ENCODE data around the gene SLC6A9.

Gene SLC6A9

GRCh38 chr1:44008259-44008658, 23.0 kb downstream of the SLC6A9 start:
- TF ChIP-seq, protein P1, sequence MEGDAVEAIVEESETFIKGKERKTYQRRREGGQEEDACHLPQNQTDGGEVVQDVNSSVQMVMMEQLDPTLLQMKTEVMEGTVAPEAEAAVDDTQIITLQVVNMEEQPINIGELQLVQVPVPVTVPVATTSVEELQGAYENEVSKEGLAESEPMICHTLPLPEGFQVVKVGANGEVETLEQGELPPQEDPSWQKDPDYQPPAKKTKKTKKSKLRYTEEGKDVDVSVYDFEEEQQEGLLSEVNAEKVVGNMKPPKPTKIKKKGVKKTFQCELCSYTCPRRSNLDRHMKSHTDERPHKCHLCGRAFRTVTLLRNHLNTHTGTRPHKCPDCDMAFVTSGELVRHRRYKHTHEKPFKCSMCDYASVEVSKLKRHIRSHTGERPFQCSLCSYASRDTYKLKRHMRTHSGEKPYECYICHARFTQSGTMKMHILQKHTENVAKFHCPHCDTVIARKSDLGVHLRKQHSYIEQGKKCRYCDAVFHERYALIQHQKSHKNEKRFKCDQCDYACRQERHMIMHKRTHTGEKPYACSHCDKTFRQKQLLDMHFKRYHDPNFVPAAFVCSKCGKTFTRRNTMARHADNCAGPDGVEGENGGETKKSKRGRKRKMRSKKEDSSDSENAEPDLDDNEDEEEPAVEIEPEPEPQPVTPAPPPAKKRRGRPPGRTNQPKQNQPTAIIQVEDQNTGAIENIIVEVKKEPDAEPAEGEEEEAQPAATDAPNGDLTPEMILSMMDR (IDR thresholded peaks at IDR 0.05; ENCODE audit: borderline replicate concordance, insufficient read depth, low read depth, low read length): no peak

GRCh38 chr1:44002606-44003157, 28.6 kb downstream of the SLC6A9 start:
- TF ChIP-seq, protein P1 (IDR thresholded peaks at IDR 0.05; ENCODE audit: borderline replicate concordance, insufficient read depth, low read depth, low read length): peak; percentile 34; the same call in 1 of the 2 replicates
- no peak overlapping the region for H3K4me3 ChIP-seq (ENCODE audit: low read depth, low read length)

More at GRCh38 chr1:44008259-44008658, 23.0 kb downstream of the SLC6A9 start:
- no peak overlapping the region for H3K4me3 ChIP-seq (ENCODE audit: low read depth, low read length)

GRCh38 chr1:44002165-44002564, 29.1 kb downstream of the SLC6A9 start:
- TF ChIP-seq, protein P1 (IDR thresholded peaks at IDR 0.05; ENCODE audit: borderline replicate concordance, insufficient read depth, low read depth, low read length): no peak
- H3K4me3 ChIP-seq (ENCODE audit: low read depth, low read length): no peak overlapping the region

DNA sequence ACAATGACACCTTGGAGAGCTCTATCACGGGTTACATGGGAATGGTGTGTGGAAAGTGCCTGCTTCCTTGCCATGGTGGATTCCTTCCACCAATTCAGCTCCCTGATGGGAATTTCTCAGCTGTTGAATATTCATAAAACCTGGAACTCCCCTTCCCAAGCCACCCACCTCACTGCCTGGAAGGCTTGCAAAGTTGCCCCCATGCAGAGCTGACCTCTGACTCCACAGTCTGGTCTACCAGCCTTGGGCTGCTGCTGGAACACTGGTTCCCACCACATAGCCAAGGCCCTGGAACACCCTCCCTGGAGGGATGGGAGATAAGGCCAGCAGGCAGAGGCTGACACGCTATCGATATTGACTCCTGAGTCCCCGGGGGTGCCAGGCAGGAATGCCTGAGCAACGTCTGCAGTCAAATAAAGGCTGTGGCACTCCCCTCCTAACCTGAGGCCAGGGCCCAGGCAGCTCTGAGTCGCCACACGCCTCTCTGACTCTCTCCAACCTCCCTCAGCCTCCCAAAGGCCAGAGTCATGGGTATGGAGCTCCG, 31.1 kb downstream of the SLC6A9 start:
- TF ChIP-seq, protein P1 (IDR thresholded peaks at IDR 0.05; ENCODE audit: borderline replicate concordance, insufficient read depth, low read depth, low read length): no peak

GRCh38 chr1:43999455-43999854, 31.8 kb downstream of the SLC6A9 start:
- no peak overlapping the region for H3K4me3 ChIP-seq (ENCODE audit: low read depth, low read length)
- TF ChIP-seq, protein P1 (IDR thresholded peaks at IDR 0.05; ENCODE audit: borderline replicate concordance, insufficient read depth, low read depth, low read length): no peak

More for the DNA sequence above, 31.1 kb downstream of the SLC6A9 start:
- no peak overlapping the region for H3K4me3 ChIP-seq (ENCODE audit: low read depth, low read length)

- TF ChIP-seq, protein P1 (IDR thresholded peaks at IDR 0.05; ENCODE audit: borderline replicate concordance, insufficient read depth, low read depth, low read length): no peak
- no peak overlapping the region for H3K4me3 ChIP-seq (ENCODE audit: low read depth, low read length)
These were observed 33.3 kb downstream of the SLC6A9 start for GRCh38 chr1:43998000-43998378.

- TF ChIP-seq, protein P1 (IDR thresholded peaks at IDR 0.05; ENCODE audit: borderline replicate concordance, insufficient read depth, low read depth, low read length): no peak
- H3K4me3 ChIP-seq (ENCODE audit: low read depth, low read length): no peak overlapping the region
These were observed 33.8 kb downstream of the SLC6A9 start for GRCh38 chr1:43997295-43997999.

Measured in GM12875 (cell line).